Stimulated activated CD8-positive, alpha-beta memory T cell treated with anti-CD3 and anti-CD28 coated beads, Interleukin-15, amount 100 ng/mL, for 4 hours (primary cell): Measurements from ENCODE around the gene NCAPG2.

Source experiments
- DNase-seq, 2 donors: peaks; one replicate each; pipeline ENCODE4 v3.0.0-alpha.2; 2020; ENCODE audit warnings: low read depth in 2 of 2

Gene NCAPG2, protein sequence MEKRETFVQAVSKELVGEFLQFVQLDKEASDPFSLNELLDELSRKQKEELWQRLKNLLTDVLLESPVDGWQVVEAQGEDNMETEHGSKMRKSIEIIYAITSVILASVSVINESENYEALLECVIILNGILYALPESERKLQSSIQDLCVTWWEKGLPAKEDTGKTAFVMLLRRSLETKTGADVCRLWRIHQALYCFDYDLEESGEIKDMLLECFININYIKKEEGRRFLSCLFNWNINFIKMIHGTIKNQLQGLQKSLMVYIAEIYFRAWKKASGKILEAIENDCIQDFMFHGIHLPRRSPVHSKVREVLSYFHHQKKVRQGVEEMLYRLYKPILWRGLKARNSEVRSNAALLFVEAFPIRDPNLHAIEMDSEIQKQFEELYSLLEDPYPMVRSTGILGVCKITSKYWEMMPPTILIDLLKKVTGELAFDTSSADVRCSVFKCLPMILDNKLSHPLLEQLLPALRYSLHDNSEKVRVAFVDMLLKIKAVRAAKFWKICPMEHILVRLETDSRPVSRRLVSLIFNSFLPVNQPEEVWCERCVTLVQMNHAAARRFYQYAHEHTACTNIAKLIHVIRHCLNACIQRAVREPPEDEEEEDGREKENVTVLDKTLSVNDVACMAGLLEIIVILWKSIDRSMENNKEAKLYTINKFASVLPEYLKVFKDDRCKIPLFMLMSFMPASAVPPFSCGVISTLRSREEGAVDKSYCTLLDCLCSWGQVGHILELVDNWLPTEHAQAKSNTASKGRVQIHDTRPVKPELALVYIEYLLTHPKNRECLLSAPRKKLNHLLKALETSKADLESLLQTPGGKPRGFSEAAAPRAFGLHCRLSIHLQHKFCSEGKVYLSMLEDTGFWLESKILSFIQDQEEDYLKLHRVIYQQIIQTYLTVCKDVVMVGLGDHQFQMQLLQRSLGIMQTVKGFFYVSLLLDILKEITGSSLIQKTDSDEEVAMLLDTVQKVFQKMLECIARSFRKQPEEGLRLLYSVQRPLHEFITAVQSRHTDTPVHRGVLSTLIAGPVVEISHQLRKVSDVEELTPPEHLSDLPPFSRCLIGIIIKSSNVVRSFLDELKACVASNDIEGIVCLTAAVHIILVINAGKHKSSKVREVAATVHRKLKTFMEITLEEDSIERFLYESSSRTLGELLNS

DNA sequence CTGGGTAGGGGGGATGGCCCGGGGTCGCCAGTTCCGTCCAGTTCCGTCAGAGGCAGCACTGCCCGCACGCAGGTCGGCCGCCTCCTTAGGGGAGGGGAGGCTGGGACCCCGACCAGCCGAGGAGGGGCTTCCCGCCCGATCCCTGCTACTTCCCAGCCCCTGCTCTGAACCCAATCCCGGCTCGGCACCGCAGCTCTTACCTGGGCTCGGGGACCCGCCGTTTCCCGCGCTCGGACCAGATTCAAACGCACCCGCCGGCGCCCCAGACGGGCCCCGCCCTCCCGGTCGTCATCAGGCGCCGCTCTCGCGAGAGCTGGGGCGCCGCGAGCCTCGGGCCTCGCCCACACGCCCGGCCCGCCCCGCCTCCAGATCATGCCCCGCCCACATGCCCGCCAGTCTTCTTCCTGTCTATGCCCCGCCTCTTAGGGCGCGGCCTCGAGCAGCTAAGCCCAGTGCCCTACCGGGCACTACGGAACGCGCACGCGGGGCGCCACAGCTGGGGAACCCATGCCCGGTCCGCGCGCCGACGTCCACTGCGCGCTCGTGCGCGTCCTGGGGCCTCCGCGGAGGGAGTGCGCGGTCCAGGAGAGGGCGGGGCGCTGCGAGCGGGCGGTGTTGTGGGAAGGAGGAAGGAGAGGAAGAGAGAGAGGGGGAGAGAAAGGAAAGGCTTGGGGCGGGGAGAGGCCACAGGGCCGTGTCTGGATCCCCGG, at the start of gene NCAPG2:
Gene NCAPG2 (minus strand): TSS at position 281 of the 710 bp plus-strand sequence. CDS start 2,905 bp downstream, outside the sequence.
- peak; percentile 93 to 96 for DNase-seq

DNA sequence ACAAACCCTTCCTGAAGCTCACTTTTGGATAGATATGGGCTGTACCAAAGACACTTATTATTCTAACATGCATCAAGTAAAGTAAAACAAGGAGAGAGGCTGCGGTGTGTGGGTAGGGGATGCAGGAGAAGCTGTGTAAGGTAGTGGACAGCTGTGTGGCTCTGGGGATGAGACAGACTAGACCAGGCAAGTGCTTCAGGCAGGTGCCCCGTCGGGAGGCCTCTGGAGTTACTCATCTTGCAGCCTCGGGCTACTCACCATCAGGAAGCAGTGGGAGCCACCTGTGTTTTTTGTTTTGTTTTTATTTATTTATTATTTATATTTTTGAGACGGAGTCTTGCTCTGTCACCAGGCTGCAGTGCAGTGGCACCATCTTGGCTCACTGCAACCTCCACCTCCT, 49.3 kb upstream of the NCAPG2 start:
- no peak for DNase-seq

DNA sequence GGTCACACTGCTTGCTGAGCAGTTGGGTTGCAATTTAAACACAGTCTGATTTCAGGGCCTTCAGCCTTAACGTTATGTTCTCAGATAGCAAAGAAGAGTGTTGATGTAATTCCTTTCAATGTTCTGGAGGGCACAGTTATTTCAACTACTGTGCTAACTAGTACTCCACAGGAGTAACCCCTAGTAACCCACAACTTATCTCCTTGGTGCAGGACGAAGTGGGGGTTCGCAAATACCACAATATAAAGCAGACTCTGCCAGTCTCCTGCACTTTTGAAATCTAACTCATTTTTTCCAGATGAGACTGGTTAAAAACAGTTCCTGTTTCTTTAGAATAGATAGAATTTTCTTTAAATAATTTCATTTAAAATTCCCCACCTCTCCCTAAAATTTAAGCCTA, 47.1 kb upstream of the NCAPG2 start:
- DNase-seq = no peak

DNA sequence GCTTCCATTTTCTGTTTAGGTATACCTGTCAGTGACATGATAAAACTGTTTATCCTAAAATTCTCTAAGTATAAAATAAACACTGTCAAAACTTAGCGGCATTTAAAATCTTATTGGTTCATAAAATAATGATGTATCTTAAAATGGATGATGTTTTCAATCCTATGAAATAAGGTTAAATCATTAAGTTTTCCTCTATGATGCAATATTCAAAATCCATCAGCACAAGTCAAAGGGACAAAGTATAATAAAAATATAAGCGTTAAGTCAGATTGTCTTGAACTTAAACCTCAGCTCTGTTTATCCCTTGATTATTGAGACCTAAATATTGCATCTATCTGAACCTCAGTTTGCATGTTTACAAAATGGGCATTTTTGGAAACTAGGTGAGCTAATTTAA, 46.6 kb upstream of the NCAPG2 start:
- no peak for DNase-seq

DNA sequence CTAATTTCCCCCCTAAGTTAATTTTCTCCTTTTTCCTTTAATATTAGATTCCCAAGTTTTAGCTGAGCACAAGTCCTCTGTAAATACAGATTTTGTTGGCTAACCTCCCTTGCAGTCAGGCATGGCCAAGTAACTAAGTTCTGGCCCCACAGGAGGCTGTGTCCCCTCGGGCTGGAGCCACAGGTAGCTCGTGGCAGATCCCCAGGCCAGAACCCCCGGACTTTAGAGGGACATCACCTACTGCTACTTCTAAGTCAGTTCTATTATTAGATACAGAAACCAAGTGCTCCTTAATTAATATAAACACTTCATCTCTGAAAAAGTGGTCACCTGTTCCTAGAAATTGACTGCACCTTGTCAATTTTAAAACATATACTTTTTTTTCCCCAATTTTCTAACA, 46.1 kb upstream of the NCAPG2 start:
- no peak for DNase-seq

DNA sequence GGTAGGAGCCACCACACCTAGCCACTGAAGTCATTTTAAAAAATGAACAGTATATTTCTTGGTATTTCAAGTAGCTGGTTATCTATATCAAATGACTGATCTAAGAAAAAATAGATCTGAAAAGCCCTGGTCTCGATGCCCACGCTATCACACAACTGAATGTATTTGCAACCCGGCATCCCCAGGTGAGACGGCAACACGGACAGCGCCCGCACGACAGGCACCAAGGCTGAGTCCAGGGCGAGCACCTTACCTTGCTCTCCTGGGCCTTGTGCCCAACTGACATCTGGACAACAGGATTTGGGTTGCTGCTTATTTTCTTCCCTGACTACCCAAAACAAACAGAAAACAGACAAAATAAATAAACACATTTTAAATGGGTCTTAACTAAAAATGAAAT, 44.8 kb upstream of the NCAPG2 start:
- no peak for DNase-seq

DNA sequence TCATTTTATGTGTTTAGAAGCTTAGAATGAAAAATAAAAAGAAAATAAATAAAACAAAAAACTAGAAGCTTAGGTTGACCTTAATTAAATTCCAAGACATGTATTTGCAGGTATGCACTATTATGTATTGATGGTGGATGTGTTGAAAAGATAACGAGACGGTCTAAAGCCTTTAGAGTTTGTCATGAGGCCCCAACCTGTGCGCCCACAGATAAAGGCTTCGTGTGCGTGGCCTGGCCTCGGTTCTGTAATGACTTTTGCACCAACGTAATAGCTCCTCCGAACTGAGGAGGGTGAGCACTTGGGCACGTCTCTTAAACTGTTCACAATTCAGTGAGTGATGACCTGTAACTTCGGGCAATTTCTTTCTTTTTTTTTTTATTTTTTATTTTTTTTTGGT, 43.7 kb upstream of the NCAPG2 start:
- DNase-seq = no peak

DNA sequence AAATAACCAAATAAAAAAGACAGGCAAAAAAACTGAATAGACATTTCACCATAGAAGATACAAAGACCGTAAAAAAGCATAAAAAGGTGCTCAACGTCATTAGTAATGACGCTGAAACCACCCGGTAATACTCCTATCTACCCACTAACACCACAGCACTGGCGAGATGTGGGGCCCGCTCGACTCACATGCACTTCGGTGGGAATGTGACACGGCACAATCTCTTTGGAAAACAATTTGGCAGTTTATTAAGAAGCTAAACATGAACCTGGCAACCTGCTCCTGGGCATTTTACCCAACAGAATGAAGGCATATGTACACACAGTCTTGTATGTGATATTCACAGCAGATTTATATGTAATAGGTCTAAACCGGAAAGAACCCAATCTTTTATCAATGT, 42.8 kb upstream of the NCAPG2 start:
- DNase-seq = no peak

DNA sequence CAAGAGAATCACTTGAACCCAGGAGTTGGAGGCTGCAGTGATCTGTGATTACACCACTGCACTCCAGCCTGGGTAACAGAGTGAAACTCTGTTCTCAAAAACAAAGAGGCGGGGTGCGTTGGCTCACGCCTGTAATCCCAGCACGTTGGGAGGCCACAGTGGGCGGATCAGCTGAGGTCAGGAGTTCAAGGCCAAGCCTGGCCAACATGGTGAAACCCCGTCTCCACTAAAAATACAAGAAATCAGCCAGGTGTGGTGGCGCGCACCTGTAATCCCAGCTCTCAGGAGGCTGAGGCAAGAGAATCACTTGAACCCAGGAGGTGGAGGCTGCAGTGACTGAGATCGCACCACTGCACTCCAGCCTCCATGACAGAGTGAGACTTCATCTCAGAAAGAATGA, 42.4 kb upstream of the NCAPG2 start:
- no peak for DNase-seq

DNA sequence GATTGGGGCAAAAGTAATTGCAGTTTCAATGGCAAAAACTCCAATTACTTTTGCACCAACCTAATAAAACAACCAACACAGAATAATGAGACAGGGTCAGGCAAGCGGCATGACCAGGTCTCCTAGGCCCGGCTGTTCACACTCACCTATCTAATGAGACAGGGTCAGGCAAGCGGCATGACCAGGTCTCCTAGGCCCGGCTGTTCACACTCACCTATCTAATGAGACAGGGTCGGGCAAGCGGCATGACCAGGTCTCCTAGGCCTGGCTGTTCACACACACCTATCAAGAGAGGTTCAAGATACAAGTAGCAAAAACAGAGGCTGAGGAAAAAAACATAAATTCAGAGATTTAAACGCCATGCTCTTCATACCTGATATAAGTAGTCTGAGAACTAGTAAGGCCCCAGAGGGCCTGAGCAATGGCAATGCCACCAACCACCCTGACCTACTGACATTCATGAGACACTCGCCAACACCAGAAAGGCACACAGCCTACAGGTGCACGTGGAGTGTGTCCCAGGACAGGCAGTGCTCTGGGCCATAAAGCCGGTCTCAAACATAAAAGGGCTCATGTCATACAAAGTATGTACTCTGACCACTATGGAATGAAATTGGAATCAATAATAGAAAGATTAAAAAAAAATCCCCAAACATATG, 40.6 kb upstream of the NCAPG2 start:
- DNase-seq = no peak

DNA sequence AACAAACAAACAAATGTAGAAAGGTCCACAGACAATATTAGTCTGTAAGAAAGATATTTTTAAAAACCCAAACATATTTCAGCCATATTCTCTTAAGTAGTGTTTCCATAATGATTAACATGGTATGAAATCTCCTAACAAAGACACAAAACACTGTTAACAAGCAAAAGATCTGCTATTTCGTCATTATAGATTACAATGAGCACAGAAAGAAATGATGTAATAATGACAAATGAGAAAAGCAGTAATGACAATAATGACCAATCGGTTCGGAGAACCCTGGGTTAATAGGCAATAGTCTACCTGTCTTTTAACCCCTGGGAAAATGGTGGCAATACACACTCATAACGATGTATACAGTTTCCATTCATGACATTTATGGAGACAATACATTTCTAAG, 39.5 kb upstream of the NCAPG2 start:
- DNase-seq = no peak

DNA sequence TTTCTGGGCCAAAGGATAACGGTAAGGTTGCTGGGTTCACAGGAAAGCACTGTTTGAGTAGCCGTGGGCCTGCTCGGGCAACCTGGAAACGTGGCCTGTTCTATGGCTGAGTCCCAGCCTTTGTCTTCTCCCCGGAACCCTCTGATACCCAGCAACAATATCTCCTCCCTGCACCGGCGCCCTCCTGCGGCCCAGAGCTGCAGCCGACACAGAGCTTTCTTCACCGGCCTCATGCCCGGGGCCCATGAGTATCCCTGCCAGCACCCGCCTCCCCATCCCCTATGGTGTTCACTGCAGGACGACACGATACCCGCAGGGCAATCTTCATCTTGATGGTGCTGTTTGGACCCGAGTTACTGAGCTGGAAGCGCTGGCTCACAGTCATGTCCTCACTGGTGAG, 38.6 kb upstream of the NCAPG2 start:
- no peak for DNase-seq

DNA sequence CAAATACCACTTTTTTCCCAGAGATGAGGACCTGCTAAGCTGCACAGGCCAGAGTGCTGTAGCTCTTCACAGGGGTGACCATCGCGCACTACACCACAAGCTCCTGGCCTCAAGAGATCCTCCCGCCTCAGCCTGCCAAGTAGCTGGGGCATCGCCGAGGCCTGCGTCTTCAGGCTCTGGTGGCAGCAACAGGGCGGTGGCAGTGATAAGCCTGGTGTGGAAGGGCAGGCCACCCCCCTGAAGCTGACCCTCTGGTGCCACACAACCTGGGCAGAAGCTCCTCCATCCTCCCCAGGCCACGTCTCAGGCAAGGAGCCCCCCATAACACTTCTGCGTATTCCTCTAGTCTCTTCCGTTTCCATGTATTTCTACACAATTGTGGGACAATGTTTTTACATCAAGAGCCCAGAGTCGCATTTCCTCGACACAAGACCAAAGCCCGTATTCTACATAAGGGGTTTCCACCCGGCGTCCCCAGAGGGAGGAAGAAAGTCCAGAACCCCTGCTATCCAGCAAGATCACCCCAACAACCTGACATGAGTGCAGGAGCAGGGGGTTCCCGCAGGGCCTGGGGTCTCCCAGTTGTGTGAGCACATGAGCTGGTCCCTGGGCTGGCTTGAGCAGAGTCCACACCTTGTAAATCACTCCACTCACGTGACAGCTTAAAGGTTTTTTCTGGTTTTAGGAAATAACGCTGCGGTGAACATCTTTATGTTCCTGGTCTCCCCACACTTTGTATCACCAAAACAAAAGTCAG, 37.6 kb upstream of the NCAPG2 start:
- DNase-seq = no peak

DNA sequence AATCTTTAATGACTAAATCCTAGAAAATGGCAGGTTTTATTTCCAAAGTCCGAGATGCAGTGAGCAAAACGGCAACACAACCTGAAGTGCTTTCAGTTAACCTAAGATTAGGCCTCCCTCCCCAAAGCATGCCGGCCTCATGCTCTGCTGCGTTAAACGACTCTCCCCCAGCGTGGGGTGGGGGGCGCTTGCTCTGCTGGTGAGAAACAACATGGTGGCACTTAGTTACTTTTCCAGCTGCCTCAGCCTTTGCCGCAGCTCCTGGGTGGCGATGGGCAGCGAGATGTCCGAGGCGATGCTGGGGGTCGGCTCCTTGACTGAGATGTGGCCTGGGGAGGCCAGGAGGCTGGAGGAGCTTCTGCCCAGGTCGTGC, 36.7 kb upstream of the NCAPG2 start:
- DNase-seq = no peak

DNA sequence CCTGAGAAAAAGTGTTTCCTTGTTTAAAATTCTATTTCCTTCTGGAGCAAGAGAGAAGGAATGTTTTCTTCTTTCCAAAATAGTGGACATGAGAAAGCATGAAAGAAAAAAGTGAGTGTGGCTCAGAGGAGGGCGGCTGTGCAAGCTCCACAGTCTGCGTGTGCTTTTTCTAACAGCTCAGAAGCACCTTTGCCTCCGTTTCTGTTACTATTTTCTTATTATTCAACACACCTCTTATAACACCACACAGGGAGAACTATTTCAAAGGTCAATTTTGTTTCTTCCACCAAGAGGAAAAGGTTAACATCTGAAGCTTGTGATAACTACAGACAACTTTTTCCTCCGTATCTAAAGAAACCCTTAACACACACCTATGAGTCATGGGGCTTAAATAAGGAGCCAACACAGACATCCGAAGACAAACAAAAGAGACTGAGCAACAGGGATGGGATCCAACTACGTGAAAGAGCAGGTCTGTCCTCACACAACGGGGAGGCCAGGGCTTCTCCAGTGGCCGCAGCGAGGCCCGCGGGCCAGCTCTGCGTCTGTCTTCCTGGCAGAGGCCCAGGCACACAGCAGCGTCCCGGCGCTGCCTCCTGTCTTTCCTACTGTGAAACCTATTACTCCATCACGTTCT, 36.2 kb upstream of the NCAPG2 start:
- DNase-seq = no peak

DNA sequence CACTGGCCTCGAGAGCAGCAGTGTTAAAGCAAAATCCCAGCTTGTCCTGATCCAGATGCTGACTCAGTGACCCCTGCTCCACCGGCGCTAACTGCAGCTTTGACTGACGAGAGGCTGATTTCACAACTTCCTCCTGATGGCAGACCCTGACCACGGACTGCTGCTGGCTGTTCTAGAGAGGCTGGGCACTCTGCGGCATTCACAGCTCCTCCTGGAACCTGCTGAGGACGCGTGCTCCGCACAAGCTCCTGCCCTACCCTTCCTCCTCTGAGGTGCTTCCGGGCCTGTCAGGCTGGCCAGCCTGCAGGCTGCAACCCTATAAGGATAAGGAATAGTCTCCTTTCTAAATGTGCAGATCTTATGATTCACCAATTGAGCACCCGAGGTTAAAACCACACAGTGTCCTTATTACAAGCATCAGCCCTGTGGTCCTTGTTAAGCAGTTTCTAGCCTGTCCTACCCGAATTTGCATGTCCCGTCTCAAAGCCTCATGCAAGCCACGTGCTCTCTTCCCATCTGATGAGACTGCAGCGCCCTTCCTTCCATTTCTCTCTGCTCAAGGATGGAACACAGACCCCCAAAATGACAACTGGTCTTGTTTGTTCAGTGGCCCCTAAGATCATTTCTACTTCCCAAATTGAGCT, 35.5 kb upstream of the NCAPG2 start:
- no peak for DNase-seq

DNA sequence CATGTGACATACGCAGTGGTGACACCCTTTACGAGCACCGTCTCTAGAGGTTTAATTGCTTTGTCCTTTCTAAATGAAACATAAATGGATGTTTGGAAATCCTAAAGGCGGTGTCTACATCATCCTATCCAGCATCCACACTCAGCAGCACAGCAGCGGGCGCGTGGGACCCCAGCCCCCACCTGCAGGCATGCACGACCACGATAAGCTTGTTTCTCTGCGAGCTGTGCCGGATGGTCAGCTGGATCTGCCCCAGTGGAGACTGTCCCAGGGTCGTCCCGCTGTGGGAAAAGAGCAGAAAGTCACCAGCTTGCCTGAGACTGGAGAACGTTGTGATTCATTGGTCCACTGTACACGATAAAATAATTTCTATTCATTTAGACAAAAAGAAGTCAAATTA, 34.2 kb upstream of the NCAPG2 start:
- DNase-seq = no peak

DNA sequence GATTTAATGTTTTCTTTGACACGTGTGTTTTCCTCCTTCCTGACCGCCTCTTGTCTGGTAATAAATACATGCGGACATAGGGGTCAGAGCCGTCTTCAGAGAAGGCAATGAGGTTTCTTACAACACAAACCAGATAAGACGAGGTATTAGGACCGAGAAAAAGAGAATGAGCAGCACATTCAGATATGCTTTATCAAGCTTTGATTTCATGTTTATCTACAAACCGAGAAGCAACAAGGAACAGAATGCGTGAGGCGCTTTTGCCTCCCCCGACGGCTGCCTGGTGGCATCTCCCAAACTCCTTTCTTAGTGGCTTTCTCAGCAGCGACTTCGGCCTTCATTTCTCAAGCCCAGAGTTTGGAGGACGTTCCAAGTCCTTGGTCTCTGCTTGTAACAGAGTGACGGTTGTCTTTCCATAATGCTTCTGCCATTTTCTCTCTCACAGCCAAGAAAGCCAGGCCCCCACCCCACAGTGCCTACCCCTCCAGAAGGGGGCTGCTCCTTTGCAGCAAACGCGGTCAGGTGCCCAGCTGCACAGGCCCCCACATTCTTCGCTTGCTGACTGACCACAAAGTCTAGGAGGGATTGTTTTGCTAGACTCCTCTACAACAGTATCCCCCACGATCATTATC, 32.6 kb upstream of the NCAPG2 start:
- DNase-seq = no peak

DNA sequence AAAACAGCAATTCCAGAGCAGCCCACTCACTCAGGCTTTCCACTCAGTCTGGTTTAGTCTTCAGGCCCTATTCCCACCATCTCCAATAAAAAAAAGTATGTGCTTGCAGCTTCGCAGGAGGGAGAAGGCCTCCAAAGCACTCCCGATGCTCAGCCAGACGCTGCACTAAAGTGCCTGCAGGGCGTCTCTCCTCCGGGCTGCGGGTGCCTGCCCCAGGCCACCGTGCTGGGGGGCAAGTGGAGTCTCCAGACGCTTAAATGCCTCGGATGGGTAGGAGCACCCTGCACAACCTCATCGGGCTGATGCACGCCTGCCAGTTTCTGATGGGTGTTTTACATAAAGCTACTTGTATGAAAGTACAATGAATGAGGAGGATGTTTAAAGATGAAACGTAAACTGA, 31.3 kb upstream of the NCAPG2 start:
- no peak for DNase-seq
